ENCODE measurements around the gene METTL16.

- TF ChIP-seq CTCF (IDR thresholded peaks at IDR 0.05) (no peak), POLR2A (IDR thresholded peaks at IDR 0.05) (no peak)
Measured at GRCh38 chr17:2459917-2460271, 51.8 kb downstream of the METTL16 start.

Data from heart left ventricle (tissue), 13 donors.